D721Med (cell line): ENCODE data around the gene C9orf78.

Experiments
- DNase-seq: peaks from one replicate; pipeline ENCODE4 v3.0.0; 2011; ENCODE audit warnings: low spot score; ENCODE audit not compliant: insufficient read length
- FAIRE-seq: peaks from 2 replicates; lab custom pipeline; 2011; peaks lifted over from hg19 to GRCh38; lab: Jason Lieb, UNC
- TF ChIP-seq, protein P1 (sequence below): IDR thresholded peaks from 2 replicates; pipeline ENCODE4 v1.5.1; 2012; ENCODE audit warnings: mild to moderate bottlenecking, control low read depth; ENCODE audit not compliant: insufficient read depth; ENCODE audit errors: missing control alignments

Gene C9orf78

DNA sequence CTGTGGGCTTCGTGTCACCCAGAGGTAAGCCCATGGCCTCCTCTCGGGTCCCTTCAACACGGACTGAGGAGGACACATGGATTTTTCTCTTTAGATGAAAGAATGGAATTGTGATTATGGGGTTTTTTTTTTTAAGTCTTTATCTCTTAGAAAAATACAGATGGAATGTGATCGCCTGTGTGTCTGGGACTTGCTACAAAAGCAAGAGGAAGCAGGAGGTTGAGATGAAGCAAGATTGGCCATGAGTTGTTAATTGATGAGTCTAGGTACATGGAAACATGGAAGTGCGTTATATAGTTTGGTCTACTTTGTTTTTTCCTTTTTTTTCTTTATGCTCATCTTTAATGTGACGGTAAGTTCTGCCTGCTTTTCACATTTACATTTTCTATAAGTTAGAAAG is 14.8 kb upstream of the C9orf78 start:
- FAIRE-seq (no peak), DNase-seq (no peak)
- TF ChIP-seq, protein P1, sequence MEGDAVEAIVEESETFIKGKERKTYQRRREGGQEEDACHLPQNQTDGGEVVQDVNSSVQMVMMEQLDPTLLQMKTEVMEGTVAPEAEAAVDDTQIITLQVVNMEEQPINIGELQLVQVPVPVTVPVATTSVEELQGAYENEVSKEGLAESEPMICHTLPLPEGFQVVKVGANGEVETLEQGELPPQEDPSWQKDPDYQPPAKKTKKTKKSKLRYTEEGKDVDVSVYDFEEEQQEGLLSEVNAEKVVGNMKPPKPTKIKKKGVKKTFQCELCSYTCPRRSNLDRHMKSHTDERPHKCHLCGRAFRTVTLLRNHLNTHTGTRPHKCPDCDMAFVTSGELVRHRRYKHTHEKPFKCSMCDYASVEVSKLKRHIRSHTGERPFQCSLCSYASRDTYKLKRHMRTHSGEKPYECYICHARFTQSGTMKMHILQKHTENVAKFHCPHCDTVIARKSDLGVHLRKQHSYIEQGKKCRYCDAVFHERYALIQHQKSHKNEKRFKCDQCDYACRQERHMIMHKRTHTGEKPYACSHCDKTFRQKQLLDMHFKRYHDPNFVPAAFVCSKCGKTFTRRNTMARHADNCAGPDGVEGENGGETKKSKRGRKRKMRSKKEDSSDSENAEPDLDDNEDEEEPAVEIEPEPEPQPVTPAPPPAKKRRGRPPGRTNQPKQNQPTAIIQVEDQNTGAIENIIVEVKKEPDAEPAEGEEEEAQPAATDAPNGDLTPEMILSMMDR: no peak

DNA sequence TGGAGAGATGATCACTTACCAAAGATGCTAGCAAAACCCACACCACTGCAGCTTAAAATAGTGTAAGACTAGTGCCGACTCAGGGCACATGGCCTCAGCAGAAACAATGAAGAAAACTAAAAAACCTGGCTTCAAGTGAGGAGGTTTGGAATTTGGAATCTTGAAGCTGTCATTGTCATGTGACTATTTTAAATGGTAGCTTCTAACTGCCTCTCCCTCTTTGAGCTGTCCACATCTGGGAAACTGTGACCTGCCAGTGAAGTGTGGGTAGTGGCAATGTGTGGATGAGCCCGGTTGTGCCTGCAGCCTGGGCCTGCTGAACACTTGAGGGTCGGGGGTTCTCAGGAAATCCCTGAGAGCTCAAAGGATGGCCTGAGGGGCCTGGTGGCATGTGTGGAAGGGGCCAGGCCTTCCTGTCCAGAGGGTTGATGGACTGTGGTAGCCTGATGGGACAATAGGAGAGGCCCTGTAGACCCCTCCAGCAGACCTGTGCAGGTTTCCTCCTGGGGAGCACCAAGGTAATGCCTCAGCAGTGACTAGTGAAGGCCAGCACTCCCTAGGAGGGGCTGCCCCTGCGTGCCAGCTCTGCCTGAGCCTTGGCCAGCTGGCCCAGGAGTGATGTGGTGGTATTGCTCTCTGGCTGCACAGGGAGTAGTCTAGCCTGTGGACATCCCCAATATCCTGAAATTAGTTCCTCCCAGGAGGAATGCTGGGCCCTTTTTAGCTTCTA is 13.8 kb upstream of the C9orf78 start:
- DNase-seq: no peak
- TF ChIP-seq, protein P1: no peak
- no peak for FAIRE-seq

DNA sequence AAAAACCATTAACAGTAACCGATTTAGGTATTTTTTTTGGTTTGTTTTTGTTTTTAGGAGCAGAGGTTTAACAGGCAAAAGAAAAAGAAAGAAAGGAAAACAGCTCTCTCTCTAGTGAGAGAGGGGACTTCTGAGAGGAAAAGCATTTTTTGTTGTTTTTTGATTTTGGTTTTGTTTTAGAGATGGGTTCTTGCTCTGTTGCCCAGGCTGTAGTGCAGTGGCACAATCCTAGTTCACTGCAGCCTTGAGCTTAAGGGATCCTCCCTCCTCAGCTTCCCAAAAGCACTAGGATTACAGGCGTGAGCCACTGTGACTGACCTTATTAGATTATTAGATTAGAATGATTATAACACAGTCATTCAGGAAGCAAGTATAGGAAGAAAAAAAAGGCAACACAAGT is 10.3 kb upstream of the C9orf78 start:
- TF ChIP-seq, protein P1: no peak
- DNase-seq: peak; percentile 47
- FAIRE-seq: no peak

DNA sequence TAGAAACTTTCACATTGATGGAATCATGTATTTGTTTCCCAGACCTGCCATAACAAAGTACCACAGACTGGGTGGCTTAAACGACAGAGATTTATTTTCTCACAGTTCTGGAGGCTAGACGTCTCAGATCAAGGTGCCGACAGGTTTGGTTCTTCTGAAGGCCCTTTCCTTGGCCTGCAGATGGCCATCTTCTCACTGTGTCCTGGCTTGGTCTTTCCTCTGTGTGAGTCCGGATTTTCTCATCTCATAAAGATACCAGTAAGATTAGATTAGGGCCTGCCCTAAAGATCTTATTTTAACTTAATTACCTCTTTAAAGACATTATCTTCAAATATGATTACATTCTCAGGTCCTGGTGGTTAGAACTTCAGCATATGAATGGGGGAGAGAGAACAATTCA is 6.0 kb upstream of the C9orf78 start:
- TF ChIP-seq, protein P1: no peak
- FAIRE-seq: no peak
- DNase-seq: no peak

DNA sequence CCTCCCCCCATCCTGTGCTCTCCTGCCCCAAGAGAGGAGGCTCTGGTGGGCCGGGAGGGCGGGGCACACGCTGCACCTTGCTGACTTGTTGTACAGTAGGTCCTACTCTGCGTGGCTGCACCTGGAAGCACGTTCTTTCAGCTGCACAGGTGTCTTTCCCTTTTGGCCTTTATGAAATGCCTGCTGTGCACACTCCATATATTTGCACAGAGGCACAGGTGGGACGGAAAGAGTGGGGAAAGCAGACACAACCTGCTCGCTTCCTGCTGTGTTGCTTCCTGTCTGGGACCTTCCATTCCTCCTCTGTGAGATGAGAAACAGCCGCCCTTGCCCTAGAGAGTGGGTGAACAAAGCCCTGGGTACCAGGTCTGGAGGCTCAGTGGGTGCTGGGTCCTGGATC is 5.0 kb upstream of the C9orf78 start:
- DNase-seq (no peak), FAIRE-seq (no peak)
- TF ChIP-seq, protein P1: no peak

DNA sequence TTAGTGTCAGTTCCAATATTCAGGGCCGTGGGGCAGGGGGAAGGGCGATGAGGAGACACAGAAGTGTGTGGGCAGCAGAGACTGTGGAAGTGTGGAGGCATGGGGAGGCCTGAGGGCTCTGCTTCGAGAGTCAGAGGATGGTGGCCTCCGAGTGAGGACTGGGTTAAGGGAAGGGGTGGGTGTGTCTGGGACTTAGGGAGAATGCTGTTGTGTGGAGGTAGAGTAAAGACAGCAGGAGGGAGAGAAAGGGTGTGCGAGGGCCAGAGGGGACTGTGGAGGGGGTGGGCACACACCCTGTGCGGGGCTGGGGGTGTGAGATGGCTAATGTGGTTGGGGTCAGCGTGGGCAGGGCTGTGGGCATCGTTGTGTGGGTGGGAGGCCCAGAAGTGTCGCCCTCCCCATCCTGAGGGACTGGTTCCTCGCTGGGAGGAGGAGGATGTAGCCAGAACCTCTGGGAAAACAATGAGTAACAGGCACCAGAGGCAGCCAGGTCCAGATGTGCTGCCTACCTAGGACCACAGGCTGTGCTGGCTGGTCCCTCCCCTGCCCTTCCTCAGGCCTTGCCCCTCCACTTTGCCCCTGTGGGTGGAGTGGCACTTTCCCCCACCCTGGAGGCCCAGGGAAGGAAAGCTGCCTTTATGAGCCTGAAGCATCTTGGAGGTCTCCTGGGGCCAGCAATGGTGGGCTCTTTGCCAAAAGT is 4.4 kb upstream of the C9orf78 start:
- TF ChIP-seq, protein P1: no peak
- FAIRE-seq: no peak
- DNase-seq: no peak
